ENCODE measurements around the gene ZSCAN2.
"Not testable (repeated sequence)": the region's sequence is repeated elsewhere in the genome, so short reads cannot be mapped to it uniquely, and the experiment has no call there.

The ZSCAN2 gene

DNA sequence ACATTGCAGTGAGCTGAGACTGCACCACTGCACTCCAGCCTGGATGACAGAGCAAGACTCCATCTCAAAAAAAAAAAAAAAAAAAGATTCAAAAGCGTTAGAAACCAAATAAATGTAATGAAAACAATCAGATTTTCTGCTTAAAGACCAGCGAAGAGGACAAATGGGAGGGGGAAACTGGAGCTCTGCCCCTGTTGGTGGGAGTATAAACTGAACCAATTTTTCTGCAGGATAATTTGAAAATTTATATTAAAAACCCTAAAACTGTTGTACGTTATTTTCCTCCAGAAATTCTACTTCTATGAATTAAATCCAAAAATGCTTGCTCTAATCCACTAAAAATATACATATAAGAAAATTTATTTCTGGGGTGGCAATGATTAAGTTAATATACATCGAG, 25.3 kb upstream of the ZSCAN2 start:
- H3K36me3 ChIP-seq, result no peaks in the 10 kb centered on the region
- H3K27ac ChIP-seq, result no peak overlapping the region
- H3K27me3 ChIP-seq, result no peaks in the 10 kb centered on the region
- no peaks in the 10 kb centered on the region for H3K9me3 ChIP-seq
- TF ChIP-seq, protein P1, sequence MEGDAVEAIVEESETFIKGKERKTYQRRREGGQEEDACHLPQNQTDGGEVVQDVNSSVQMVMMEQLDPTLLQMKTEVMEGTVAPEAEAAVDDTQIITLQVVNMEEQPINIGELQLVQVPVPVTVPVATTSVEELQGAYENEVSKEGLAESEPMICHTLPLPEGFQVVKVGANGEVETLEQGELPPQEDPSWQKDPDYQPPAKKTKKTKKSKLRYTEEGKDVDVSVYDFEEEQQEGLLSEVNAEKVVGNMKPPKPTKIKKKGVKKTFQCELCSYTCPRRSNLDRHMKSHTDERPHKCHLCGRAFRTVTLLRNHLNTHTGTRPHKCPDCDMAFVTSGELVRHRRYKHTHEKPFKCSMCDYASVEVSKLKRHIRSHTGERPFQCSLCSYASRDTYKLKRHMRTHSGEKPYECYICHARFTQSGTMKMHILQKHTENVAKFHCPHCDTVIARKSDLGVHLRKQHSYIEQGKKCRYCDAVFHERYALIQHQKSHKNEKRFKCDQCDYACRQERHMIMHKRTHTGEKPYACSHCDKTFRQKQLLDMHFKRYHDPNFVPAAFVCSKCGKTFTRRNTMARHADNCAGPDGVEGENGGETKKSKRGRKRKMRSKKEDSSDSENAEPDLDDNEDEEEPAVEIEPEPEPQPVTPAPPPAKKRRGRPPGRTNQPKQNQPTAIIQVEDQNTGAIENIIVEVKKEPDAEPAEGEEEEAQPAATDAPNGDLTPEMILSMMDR (IDR thresholded peaks at IDR 0.05), result no peak
- H3K4me1 ChIP-seq (ENCODE audit: control insufficient read depth in 1 of 2, insufficient read depth in 1 of 2, low read depth in 1 of 2, low read length in 1 of 2), result no peaks in the 10 kb centered on the region
- no peak overlapping the region for H3K4me3 ChIP-seq (ENCODE audit: low read depth in 1 of 2, low read length in 1 of 2)

DNA sequence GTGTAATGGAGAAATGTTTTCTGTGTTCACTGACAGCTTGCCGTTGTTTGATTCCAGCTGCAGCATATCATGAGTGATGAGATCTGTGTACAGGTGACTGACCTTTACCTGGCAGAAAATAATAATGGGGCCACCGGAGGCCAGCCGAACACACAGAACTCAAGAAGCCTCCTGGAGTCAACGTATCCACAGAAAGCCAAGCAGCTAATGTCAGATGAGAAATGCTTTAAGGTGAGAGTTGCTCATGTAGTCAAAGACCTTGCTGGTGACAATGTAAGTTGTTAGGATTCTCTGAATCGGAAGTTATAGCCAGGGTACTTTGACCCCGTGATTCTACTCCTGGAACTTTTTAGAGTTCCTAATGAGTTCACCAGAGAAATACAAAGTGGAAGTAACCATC, 22.9 kb upstream of the ZSCAN2 start:
- H3K36me3 ChIP-seq; H3K4me1 ChIP-seq (ENCODE audit: control insufficient read depth in 1 of 2, insufficient read depth in 1 of 2, low read depth in 1 of 2, low read length in 1 of 2); H3K9me3 ChIP-seq; H3K4me3 ChIP-seq (ENCODE audit: low read depth in 1 of 2, low read length in 1 of 2); H3K27me3 ChIP-seq; H3K27ac ChIP-seq: not testable (repeated sequence)

DNA sequence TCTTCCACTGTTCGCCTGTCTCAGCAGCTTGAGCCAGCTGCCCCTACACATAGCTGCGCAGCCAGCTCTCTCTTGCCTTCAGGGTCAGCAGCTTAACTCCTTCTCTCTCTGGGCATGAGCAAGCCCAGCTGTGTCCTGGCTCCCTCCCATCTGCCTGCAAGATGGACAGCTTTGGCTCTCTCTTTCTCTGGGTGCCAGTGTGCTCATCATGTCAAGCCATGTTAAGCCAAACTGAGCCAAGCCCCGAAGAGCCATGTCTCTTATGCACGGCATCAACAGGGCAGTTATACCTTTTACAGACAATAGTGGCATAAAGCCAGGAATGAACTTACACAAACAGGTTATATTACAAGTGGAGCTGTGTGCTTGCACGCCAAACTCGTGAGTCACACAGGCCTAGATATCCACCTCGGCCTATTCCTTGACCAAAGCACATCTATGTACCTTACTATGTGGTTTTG, 21.5 kb upstream of the ZSCAN2 start:
- H3K27ac ChIP-seq; H3K27me3 ChIP-seq; H3K4me1 ChIP-seq (ENCODE audit: control insufficient read depth in 1 of 2, insufficient read depth in 1 of 2, low read depth in 1 of 2, low read length in 1 of 2); H3K4me3 ChIP-seq (ENCODE audit: low read depth in 1 of 2, low read length in 1 of 2); H3K9me3 ChIP-seq; H3K36me3 ChIP-seq: not testable (repeated sequence)

DNA sequence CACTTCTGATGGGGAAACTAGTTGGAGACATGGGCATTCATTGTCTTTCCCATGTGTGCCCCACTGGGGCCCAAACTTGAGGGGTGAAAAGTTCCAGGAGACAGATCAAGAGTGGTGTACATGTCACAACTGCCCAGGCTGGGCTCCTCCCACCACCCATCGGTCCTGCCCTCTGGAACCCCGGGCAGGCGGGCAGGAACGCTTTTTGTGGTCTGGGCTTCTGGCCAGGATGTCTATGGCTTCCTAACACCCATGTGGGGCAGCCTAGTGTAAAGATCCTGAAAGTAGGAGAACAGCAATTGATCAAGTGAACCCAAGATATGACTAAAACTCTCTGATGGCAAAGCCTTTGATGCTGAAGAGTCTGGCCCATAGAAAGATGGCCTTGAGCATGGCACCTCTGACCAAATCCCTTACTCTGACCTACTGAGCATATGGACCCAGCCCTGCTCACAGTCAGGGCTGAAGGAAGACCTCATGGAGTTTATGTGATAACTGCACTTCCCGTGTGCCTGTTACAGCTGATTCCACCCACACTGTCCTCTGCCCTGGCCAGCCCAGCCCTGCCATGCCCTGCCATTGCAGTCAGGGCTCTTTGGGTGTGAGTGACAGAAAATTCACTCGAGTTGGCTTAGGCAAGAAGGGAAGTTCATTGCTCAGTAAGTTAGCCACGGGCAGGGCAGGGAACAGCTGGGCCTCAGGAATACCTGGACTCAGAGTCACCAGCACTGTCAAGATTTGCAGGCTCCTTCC, 19.0 kb upstream of the ZSCAN2 start:
- H3K4me1 ChIP-seq (ENCODE audit: control insufficient read depth in 1 of 2, insufficient read depth in 1 of 2, low read depth in 1 of 2, low read length in 1 of 2); H3K4me3 ChIP-seq (ENCODE audit: low read depth in 1 of 2, low read length in 1 of 2); H3K36me3 ChIP-seq; H3K9me3 ChIP-seq; H3K27ac ChIP-seq; H3K27me3 ChIP-seq: not testable (repeated sequence)

DNA sequence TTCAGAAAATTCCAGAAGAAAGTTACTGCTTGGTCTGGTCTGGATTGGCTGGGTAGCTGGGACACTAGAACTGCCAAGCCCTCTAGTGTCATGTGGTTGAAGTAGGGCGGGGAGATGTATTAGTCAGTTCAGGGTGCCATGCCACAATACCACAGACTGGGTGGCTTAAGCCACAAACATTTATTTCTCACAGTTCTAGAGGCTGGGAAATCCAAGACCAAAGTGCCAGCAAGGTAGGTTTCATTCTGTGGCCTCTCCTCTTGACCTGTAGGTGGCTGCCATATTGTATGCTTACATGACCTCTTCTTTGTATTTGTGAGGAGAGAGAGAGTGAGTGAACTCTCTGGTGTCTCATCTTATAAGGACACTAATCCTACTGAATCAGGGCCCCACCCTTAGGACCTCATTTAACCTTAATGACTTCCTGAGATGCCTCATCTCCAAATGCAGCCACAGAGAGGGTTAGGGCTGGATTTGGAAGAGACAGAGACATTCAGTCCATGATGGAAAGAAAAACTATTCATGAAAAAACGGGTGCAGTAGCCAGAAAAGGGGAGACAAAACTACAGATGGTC, 18.1 kb upstream of the ZSCAN2 start:
- no peaks in the 10 kb centered on the region for H3K36me3 ChIP-seq
- no peaks in the 10 kb centered on the region for H3K9me3 ChIP-seq
- H3K27ac ChIP-seq, result no peak overlapping the region
- H3K4me3 ChIP-seq (ENCODE audit: low read depth in 1 of 2, low read length in 1 of 2), result no peak overlapping the region
- TF ChIP-seq, protein P1 (IDR thresholded peaks at IDR 0.05), result no peak
- H3K27me3 ChIP-seq, result no peaks in the 10 kb centered on the region
- peaks cover under 1% of the 10 kb centered on the region in 2 experiments for H3K4me1 ChIP-seq (ENCODE audit: control insufficient read depth in 1 of 2, insufficient read depth in 1 of 2, low read depth in 1 of 2, low read length in 1 of 2)

DNA sequence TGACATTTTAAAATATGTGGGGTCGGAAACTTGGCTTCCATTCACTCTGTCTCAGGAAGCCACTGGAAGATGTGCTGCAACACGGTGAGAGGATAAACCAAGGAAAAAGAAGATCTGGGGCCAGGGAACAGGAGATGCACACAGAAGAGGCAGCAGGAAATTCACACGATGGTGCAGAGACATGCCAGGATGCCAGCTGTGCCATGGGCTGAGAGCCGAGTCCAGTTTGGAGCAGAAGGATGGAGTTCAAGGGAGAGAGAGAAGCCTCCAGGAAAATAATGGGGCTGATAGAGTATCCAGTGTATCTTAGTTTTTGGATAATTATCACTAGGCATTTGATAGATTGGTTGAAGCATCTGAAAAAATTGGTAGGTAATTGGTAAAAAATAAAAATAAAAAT, 16.9 kb upstream of the ZSCAN2 start:
- H3K36me3 ChIP-seq; H3K9me3 ChIP-seq; H3K4me1 ChIP-seq (ENCODE audit: control insufficient read depth in 1 of 2, insufficient read depth in 1 of 2, low read depth in 1 of 2, low read length in 1 of 2); H3K4me3 ChIP-seq (ENCODE audit: low read depth in 1 of 2, low read length in 1 of 2); H3K27me3 ChIP-seq; H3K27ac ChIP-seq: not testable (repeated sequence)

DNA sequence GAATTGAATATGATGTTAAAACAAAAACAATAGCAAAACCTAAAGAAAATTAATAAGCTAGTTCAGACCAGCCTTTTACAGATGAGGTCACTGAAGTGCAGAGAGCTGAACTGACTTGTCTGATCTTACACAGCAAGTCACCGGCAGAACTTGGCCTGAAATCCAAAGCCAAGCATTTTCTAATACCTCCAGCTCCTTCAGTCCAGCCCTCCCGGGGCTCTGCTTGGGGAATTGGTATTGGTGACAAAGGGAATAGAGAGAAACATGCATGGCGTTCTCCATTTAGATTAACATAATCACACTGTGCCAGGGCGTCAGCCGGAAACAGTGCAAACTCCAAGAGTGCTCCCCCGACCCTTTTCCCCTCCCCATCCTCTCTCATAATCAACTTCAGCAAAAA, 14.1 kb upstream of the ZSCAN2 start:
- Histone ChIP-seq H3K27ac (no peak overlapping the region), H3K9me3 (no peaks in the 10 kb centered on the region), H3K27me3 (no peaks in the 10 kb centered on the region), H3K36me3 (no peaks in the 10 kb centered on the region), H3K4me1 (ENCODE audit: control insufficient read depth in 1 of 2, insufficient read depth in 1 of 2, low read depth in 1 of 2, low read length in 1 of 2) (peaks cover 6 to 9% of the 10 kb centered on the region in 2 experiments), H3K4me3 (ENCODE audit: low read depth in 1 of 2, low read length in 1 of 2) (no peak overlapping the region)
- TF ChIP-seq, protein P1 (IDR thresholded peaks at IDR 0.05), result no peak

Measured in neutrophil (primary cell).